GM12874 (cell line): ENCODE results near the gene COP1.

Source experiments
- TF ChIP-seq, protein P1 (sequence below): IDR thresholded peaks from 2 replicates; pipeline ENCODE4 v1.5.1; 2011; ENCODE audit warnings: low read depth, mild to moderate bottlenecking, control low read depth, low read length, moderate library complexity; ENCODE audit not compliant: insufficient read depth

The COP1 gene

GRCh38 chr1:176118985-176119384 lies 88.1 kb downstream of the COP1 start:
- TF ChIP-seq, protein P1, sequence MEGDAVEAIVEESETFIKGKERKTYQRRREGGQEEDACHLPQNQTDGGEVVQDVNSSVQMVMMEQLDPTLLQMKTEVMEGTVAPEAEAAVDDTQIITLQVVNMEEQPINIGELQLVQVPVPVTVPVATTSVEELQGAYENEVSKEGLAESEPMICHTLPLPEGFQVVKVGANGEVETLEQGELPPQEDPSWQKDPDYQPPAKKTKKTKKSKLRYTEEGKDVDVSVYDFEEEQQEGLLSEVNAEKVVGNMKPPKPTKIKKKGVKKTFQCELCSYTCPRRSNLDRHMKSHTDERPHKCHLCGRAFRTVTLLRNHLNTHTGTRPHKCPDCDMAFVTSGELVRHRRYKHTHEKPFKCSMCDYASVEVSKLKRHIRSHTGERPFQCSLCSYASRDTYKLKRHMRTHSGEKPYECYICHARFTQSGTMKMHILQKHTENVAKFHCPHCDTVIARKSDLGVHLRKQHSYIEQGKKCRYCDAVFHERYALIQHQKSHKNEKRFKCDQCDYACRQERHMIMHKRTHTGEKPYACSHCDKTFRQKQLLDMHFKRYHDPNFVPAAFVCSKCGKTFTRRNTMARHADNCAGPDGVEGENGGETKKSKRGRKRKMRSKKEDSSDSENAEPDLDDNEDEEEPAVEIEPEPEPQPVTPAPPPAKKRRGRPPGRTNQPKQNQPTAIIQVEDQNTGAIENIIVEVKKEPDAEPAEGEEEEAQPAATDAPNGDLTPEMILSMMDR, result no peak

GRCh38 chr1:176111835-176112234 lies 95.3 kb downstream of the COP1 start:
- TF ChIP-seq, protein P1, result no peak

DNA sequence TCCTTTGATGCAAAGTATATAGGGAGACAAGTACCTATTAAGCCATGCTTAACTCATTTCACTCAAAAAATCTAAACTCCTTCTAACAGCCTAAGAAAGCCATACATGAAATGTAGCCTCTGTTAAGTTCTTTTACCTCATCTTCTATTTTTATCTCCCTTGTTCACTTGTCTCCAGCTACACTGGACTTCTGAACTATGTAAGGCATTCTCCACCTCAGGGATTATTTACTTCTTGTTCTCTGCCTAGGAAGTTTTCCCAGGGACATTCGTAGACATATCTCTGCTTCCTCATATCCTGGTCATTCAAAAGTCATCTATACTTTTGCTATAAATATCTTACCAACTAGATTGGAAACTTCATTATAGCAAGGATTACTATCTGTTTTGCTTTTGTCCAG lies 96.9 kb downstream of the COP1 start:
- TF ChIP-seq, protein P1, result no peak

GRCh38 chr1:176102768-176103350 lies 104.2 kb downstream of the COP1 start:
- TF ChIP-seq, protein P1, result no peak

- TF ChIP-seq, protein P1, result no peak
Measured at GRCh38 chr1:176101951-176102642, 105.0 kb downstream of the COP1 start.

GRCh38 chr1:176098560-176098959 lies 108.5 kb downstream of the COP1 start:
- TF ChIP-seq, protein P1, result no peak

DNA sequence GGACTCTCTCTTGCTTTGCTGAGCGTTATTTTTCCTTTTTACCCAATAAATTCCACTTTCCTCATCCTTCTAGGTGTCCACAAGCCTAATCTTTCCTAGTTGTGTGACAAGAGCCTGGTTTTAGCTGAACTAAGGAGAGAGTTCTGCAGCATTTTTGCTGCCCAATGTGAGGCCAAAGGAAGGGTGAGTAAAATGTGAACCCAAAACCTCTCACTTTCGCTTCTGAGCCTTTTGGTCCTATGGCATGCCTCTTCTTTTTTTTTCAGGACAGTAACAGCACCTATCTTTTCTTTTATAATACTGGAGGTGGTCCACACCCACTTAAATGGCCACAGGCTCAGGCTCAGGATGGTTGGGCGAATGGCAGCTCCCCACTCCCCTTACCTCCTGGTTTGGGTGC lies 111.1 kb downstream of the COP1 start:
- TF ChIP-seq, protein P1, result no peak
